OCI-LY1 (cell line): ENCODE results near the gene ARIH1.

Experiments
- H2AFZ ChIP-seq: fragments of 200-600 bp; sonication (generic), shearing (Covaris generic); 2 replicates; pipeline ENCODE4 v1.6.0; 2014; ENCODE audit warnings: antibody characterized with exemption, mild to moderate bottlenecking, low read length
- H3F3A ChIP-seq: fragments of 200-600 bp; sonication (generic), shearing (Covaris generic); 2 replicates; pipeline ENCODE4 v1.6.0; 2014; ENCODE audit warnings: mild to moderate bottlenecking, antibody characterized with exemption, low read length, moderate library complexity; ENCODE audit not compliant: insufficient read depth
- H3K27ac ChIP-seq: fragments of 200-600 bp; sonication (generic); 2 replicates; pipeline ENCODE4 v1.5.1; 2014; ENCODE audit warnings: low read length, mixed run types, mild to moderate bottlenecking, low read depth; ENCODE audit not compliant: poor library complexity, severe bottlenecking
- H3K27me3 ChIP-seq: fragments of 200-600 bp; sonication (generic); 2 replicates; pipeline ENCODE4 v1.6.0; 2014; ENCODE audit warnings: antibody characterized with exemption, mild to moderate bottlenecking, low read length, moderate library complexity; ENCODE audit not compliant: insufficient read depth
- H3K36me3 ChIP-seq: fragments of 200-600 bp; sonication (generic); 2 replicates; pipeline ENCODE4 v1.6.1; 2014; ENCODE audit warnings: mild to moderate bottlenecking, antibody characterized with exemption, low read length, moderate library complexity, mixed read lengths; ENCODE audit not compliant: insufficient read depth
- H3K4me1 ChIP-seq: fragments of 200-600 bp; sonication (generic); 2 replicates; pipeline ENCODE4 v1.5.1; 2014; ENCODE audit warnings: mild to moderate bottlenecking, low read length, moderate library complexity; ENCODE audit not compliant: insufficient read depth, severe bottlenecking
- H3K4me2 ChIP-seq: fragments of 200-600 bp; sonication (generic), shearing (Covaris generic); 2 replicates; pipeline ENCODE4 v1.6.1; 2014; ENCODE audit warnings: low read length
- H3K4me3 ChIP-seq: fragments of 200-600 bp; sonication (generic); 2 replicates; pipeline ENCODE4 v1.5.1; 2014; ENCODE audit warnings: low read length, low read depth, mild to moderate bottlenecking, mixed read lengths; ENCODE audit not compliant: poor library complexity, severe bottlenecking
- H3K79me2 ChIP-seq: fragments of 200-600 bp; shearing (Covaris generic); 2 replicates; pipeline ENCODE4 v1.6.1; 2016; ENCODE audit warnings: mixed run types, low read length, mixed read lengths; ENCODE audit not compliant: insufficient read depth
- H3K9ac ChIP-seq: fragments of 200-600 bp; sonication (generic), shearing (Covaris generic); 2 replicates; pipeline ENCODE4 v1.6.1; 2014; ENCODE audit warnings: mild to moderate bottlenecking, low read length, mixed read lengths
- H3K9me2 ChIP-seq: fragments of 200-600 bp; sonication (generic), shearing (Covaris generic); 2 replicates; pipeline ENCODE4 v1.6.1; 2014; ENCODE audit warnings: low read depth, mild to moderate bottlenecking, low read length, mixed read lengths
- H3K9me3 ChIP-seq: fragments of 200-600 bp; shearing (Covaris generic); 2 replicates; pipeline ENCODE4 v1.6.1; 2014; ENCODE audit warnings: low read length, mixed read lengths
- H4K20me1 ChIP-seq: fragments of 200-600 bp; sonication (generic), shearing (Covaris generic); 2 replicates; pipeline ENCODE4 v1.6.0; 2016; ENCODE audit warnings: mild to moderate bottlenecking, low read length; ENCODE audit not compliant: insufficient read depth
- EZH2 ChIP-seq: fragments of 200-600 bp; sonication (generic), shearing (Covaris generic); IDR thresholded peaks from 2 replicates; pipeline ENCODE4 v1.8.0; 2017; ENCODE audit warnings: borderline replicate concordance, mixed run types, mild to moderate bottlenecking, antibody characterized with exemption, low read length, moderate library complexity, mixed read lengths
- TF ChIP-seq, protein P1 (sequence below): fragments of 200-600 bp; sonication (generic), shearing (Covaris generic); IDR thresholded peaks from 2 replicates; pipeline ENCODE4 v1.5.1; 2017; ENCODE audit warnings: mild to moderate bottlenecking, antibody characterized with exemption, low read length, moderate library complexity, mixed read lengths

The ARIH1 gene

DNA sequence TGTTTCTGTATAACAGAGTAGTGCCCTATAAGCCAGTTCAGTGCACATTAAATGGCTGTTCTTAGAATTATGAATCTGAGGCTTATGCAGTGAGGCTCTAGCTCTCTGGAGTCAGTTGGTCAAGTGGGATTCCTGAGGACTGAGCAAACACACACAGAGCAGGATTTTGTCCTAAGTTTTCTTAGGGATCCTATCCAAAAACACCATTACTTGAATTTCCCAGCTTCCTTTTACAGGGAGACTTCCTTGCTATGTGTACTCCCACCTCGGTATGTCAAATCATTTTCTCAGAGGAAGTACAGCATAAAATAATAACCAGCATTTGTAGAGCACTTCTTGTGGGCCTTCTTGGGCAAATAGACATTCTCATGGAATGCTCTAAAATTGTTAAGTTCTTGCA is 117.2 kb downstream of the ARIH1 start:
- Histone ChIP-seq H3K9me3 (no peaks in the 10 kb centered on the region), H3K4me2 (no peak overlapping the region), H3K4me1 (no peaks in the 10 kb centered on the region), H3K79me2 (no peaks in the 10 kb centered on the region), H3K4me3 (no peak overlapping the region), H2AFZ (no peak overlapping the region), H3K27me3 (no peaks in the 10 kb centered on the region), H3K36me3 (no peaks in the 10 kb centered on the region), H3K9ac (no peak overlapping the region), H4K20me1 (no peaks in the 10 kb centered on the region), H3K27ac (no peak overlapping the region), H3F3A (no peaks in the 10 kb centered on the region), H3K9me2 (no peaks in the 10 kb centered on the region)
- no peak for TF ChIP-seq EZH2
- TF ChIP-seq, protein P1, sequence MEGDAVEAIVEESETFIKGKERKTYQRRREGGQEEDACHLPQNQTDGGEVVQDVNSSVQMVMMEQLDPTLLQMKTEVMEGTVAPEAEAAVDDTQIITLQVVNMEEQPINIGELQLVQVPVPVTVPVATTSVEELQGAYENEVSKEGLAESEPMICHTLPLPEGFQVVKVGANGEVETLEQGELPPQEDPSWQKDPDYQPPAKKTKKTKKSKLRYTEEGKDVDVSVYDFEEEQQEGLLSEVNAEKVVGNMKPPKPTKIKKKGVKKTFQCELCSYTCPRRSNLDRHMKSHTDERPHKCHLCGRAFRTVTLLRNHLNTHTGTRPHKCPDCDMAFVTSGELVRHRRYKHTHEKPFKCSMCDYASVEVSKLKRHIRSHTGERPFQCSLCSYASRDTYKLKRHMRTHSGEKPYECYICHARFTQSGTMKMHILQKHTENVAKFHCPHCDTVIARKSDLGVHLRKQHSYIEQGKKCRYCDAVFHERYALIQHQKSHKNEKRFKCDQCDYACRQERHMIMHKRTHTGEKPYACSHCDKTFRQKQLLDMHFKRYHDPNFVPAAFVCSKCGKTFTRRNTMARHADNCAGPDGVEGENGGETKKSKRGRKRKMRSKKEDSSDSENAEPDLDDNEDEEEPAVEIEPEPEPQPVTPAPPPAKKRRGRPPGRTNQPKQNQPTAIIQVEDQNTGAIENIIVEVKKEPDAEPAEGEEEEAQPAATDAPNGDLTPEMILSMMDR = no peak

DNA sequence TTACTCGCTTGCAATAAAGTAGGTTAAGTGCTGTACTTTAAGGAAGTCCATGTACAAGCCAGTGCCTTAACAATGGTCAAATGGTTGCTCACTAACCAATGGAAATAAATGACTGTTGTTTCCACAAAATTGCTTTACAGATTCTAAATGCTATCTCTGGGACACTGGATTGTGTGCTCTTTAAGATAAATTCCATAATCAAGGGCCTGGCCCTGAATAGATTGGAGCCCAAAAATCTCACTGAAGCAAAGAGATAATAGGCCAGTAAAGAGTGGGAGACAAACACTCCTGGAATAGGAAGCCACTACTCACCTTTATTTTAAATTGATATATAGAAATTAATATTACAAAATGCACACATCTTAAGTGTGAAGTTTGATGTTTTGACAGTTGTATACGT is 118.0 kb downstream of the ARIH1 start:
- Histone ChIP-seq H3F3A (no peaks in the 10 kb centered on the region), H3K9me3 (no peaks in the 10 kb centered on the region), H3K4me2 (no peak overlapping the region), H3K4me1 (no peaks in the 10 kb centered on the region), H4K20me1 (no peaks in the 10 kb centered on the region), H3K27ac (no peak overlapping the region), H2AFZ (no peak overlapping the region), H3K79me2 (no peaks in the 10 kb centered on the region), H3K4me3 (no peak overlapping the region), H3K27me3 (no peaks in the 10 kb centered on the region), H3K9ac (no peak overlapping the region), H3K36me3 (no peaks in the 10 kb centered on the region), H3K9me2 (no peaks in the 10 kb centered on the region)
- TF ChIP-seq EZH2 = no peak
- TF ChIP-seq, protein P1 = no peak

DNA sequence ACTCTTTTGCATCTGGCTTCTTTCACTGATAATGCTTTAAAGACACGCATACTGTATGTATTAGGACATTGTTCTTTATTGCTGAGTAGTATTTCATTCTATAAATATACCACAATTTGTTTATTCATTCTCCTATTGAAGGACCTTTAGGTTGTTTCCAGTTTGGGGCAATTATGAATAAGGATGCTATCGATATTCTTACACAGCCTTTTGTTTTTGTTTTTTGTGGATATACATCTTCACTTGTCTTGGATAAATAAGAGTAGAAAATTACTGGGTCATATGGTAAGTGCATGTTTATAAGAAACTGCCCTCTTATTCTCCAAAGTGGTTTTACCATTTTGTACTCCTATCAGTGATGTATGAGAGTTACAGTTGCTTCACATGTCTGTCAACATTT is 118.5 kb downstream of the ARIH1 start:
- Histone ChIP-seq H3K4me3 (no peak overlapping the region), H3K4me1 (no peaks in the 10 kb centered on the region), H3K9me3 (no peaks in the 10 kb centered on the region), H3K4me2 (no peak overlapping the region), H3K9me2 (no peaks in the 10 kb centered on the region), H3K27me3 (no peaks in the 10 kb centered on the region), H3K36me3 (no peaks in the 10 kb centered on the region), H4K20me1 (no peaks in the 10 kb centered on the region), H3F3A (no peaks in the 10 kb centered on the region), H2AFZ (no peak overlapping the region), H3K27ac (no peak overlapping the region), H3K9ac (no peak overlapping the region), H3K79me2 (no peaks in the 10 kb centered on the region)
- TF ChIP-seq, protein P1 = no peak
- TF ChIP-seq EZH2 = no peak
